IMR-90 (cell line): ENCODE results near the gene CAMK2D. TPM values are rescaled to one million over a fixed set of nuclear protein-coding genes. Genes with fewer than 3 reads are reported as not detected.

Source experiments
- ATAC-seq: fragments of 200-7000 bp; cut with Tn5 transposase; 2 replicates; pipeline ENCODE4 v1.9.1; 2020; ENCODE audit warnings: low read depth, mild to moderate bottlenecking, moderate library complexity
- BruUV-seq: library from RNA; stranded (reverse); fragments of 400-500 nt; replicated peaks from 2 replicates; lab custom pipeline; 2021; lab: Mats Ljungman, UMichigan
- CTCF ChIA-PET: fragments of 300-600 bp; formaldehyde crosslinking; extraction: SDS; loops from one replicate; lab custom pipeline; 2021; ENCODE audit warnings: antibody characterized with exemption; lab: Yijun Ruan, JAX
- POLR2A ChIA-PET: fragments of 300-600 bp; sonication (Branson Sonifier 250); formaldehyde crosslinking; loops from one replicate; lab custom pipeline; 2022; ENCODE audit warnings: antibody characterized with exemption; ENCODE audit not compliant: unreplicated experiment; lab: Charles Lee
- DNase-seq: peaks from one replicate; pipeline ENCODE4 v3.0.0; 2013
- H2AFZ ChIP-seq: replicated peaks from 2 replicates; pipeline ENCODE3; 2013; ENCODE audit warnings: low read length, mild to moderate bottlenecking; ENCODE audit not compliant: poor library complexity
- H2AK5ac ChIP-seq: 2 replicates; pipeline ENCODE4 v1.6.1; 2013; ENCODE audit warnings: low read depth, low read length, inconsistent platforms
- H2AK9ac ChIP-seq: replicated peaks from 2 replicates; pipeline ENCODE3; 2013; ENCODE audit warnings: mild to moderate bottlenecking, low read depth, low read length, moderate library complexity; ENCODE audit not compliant: poor library complexity
- H2BK120ac ChIP-seq: 2 replicates; pipeline ENCODE4 v1.6.1; 2013; ENCODE audit warnings: low read depth, low read length, inconsistent platforms
- H2BK15ac ChIP-seq: 3 replicates; pipeline ENCODE4 v1.6.1; 2013; ENCODE audit warnings: low read depth, low read length, inconsistent platforms
- H2BK20ac ChIP-seq: 2 replicates; pipeline ENCODE4 v1.6.1; 2013; ENCODE audit warnings: low read depth, mild to moderate bottlenecking, inconsistent platforms, low read length, moderate library complexity
- H2BK5ac ChIP-seq: 2 replicates; pipeline ENCODE4 v1.6.1; 2013; ENCODE audit warnings: mild to moderate bottlenecking, low read depth, low read length, inconsistent platforms; ENCODE audit not compliant: poor library complexity, severe bottlenecking
- H3K14ac ChIP-seq: replicated peaks from 2 replicates; pipeline ENCODE4 v1.6.1; 2013; ENCODE audit warnings: low read depth, low read length, inconsistent platforms
- H3K18ac ChIP-seq: 2 replicates; pipeline ENCODE4 v1.6.1; 2013; ENCODE audit warnings: low read depth, low read length, control low read depth
- H3K23ac ChIP-seq: 2 replicates; pipeline ENCODE4 v1.6.1; 2013; ENCODE audit warnings: low read depth, low read length, inconsistent platforms
- H3K27ac ChIP-seq: 2 replicates; pipeline ENCODE4 v1.5.1; 2013; ENCODE audit warnings: mild to moderate bottlenecking, control low read depth, low read length; ENCODE audit not compliant: insufficient read depth
- H3K27me3 ChIP-seq: 2 replicates; pipeline ENCODE4 v1.6.1; 2013; ENCODE audit warnings: low read length; ENCODE audit not compliant: control insufficient read depth, insufficient read depth
- H3K36me3 ChIP-seq: 2 replicates; pipeline ENCODE4 v1.6.1; 2013; ENCODE audit warnings: low read length, mixed read lengths; ENCODE audit not compliant: control insufficient read depth, insufficient read depth
- H3K4ac ChIP-seq: 2 replicates; pipeline ENCODE4 v1.6.1; 2013; ENCODE audit warnings: low read depth, low read length, inconsistent platforms
- H3K4me1 ChIP-seq: 2 replicates; pipeline ENCODE4 v1.6.1; 2013; ENCODE audit warnings: low read length, mixed read lengths; ENCODE audit not compliant: control insufficient read depth, insufficient read depth
- H3K4me2 ChIP-seq: 2 replicates; pipeline ENCODE4 v1.6.1; 2013; ENCODE audit warnings: low read depth, mild to moderate bottlenecking, control low read depth, low read length, moderate library complexity
- H3K4me3 ChIP-seq: 2 replicates; pipeline ENCODE4 v1.5.1; 2013; ENCODE audit warnings: low read depth, mild to moderate bottlenecking, control low read depth, low read length, moderate library complexity; ENCODE audit not compliant: insufficient read depth
- H3K56ac ChIP-seq: 2 replicates; pipeline ENCODE4 v1.6.1; 2013; ENCODE audit warnings: low read length, inconsistent platforms; ENCODE audit not compliant: insufficient read depth; ENCODE audit errors: extremely low read depth
- H3K79me1 ChIP-seq, 2 experiments: 2 replicates each; pipeline ENCODE4 v1.6.1; 2013; ENCODE audit warnings: low read length in 2 of 2, inconsistent platforms in 1 of 2, low read depth in 1 of 2
- H3K9ac ChIP-seq: 2 replicates; pipeline ENCODE4 v1.6.1; 2013; ENCODE audit warnings: low read depth, low read length, control low read depth
- H3K9me1 ChIP-seq: 2 replicates; pipeline ENCODE4 v1.6.1; 2013; ENCODE audit warnings: low read length, inconsistent platforms; ENCODE audit not compliant: insufficient read depth
- H3K9me3 ChIP-seq: 2 replicates; pipeline ENCODE4 v1.6.1; 2013; ENCODE audit warnings: low read length; ENCODE audit not compliant: control insufficient read depth, insufficient read depth
- H4K20me1 ChIP-seq: 2 replicates; pipeline ENCODE4 v1.6.1; 2013; ENCODE audit warnings: low read length, inconsistent platforms; ENCODE audit not compliant: insufficient read depth
- H4K5ac ChIP-seq: 2 replicates; pipeline ENCODE4 v1.6.1; 2013; ENCODE audit warnings: mild to moderate bottlenecking, low read depth, low read length, control low read depth
- H4K8ac ChIP-seq, 2 experiments: 2 replicates each; pipeline ENCODE4 v1.6.1; 2013; ENCODE audit warnings: low read depth in 2 of 2, low read length in 2 of 2, control low read depth in 1 of 2, inconsistent platforms in 1 of 2
- H4K91ac ChIP-seq: 2 replicates; pipeline ENCODE4 v1.6.1; 2013; ENCODE audit warnings: low read depth, low read length, inconsistent platforms; ENCODE audit not compliant: insufficient read depth
- CHD1 ChIP-seq: IDR thresholded peaks from 2 replicates; pipeline ENCODE4 v1.6.1; 2012; ENCODE audit warnings: low read depth, low read length, improper control_type of control experiment
- CTCF ChIP-seq: conservative IDR thresholded peaks from 2 replicates; pipeline ENCODE4 v1.5.1; 2012; ENCODE audit warnings: mild to moderate bottlenecking, low read depth, low read length, improper control_type of control experiment
- ELK1 ChIP-seq: fragments of 150-350 bp; IDR thresholded peaks from 2 replicates; pipeline ENCODE4 v1.6.1; 2016; ENCODE audit warnings: low read depth, mild to moderate bottlenecking, low read length, moderate library complexity, borderline replicate concordance
- FOS ChIP-seq: fragments of 150-350 bp; IDR thresholded peaks from 2 replicates; pipeline ENCODE4 v1.6.1; 2016; ENCODE audit warnings: low read depth, low read length
- SMC3 ChIP-seq: fragments of 150-350 bp; IDR thresholded peaks from 2 replicates; pipeline ENCODE4 v1.6.1; 2016; ENCODE audit warnings: low read depth, mild to moderate bottlenecking, antibody characterized with exemption, low read length, moderate library complexity
- USF2 ChIP-seq: fragments of 150-350 bp; IDR thresholded peaks from 2 replicates; pipeline ENCODE4 v1.6.1; 2017; ENCODE audit warnings: mild to moderate bottlenecking, antibody characterized with exemption, low read length, low read depth
- dilution Hi-C: fragments of 300-500 bp; cut with HindIII; formaldehyde crosslinking; loops from one replicate; pipeline ENCODE4 v1.14.3; 2018; ENCODE audit warnings: low sequenced_read_pairs; ENCODE audit not compliant: unreplicated experiment
- in situ Hi-C: fragments of 300-500 bp; cut with MboI; formaldehyde crosslinking; loops from 3 replicates; pipeline ENCODE4 v1.14.3; 2019; ENCODE audit warnings: low sequenced_read_pairs, inconsistent platforms, mixed read lengths
- intact Hi-C: fragments of 100-400 bp; cut with micrococcal nuclease; formaldehyde crosslinking; loops from 2 replicates; pipeline ENCODE4 v1.10.0; 2022
- polyA plus RNA-seq, 3 experiments: library from polyadenylated mRNA; depleted of rRNA; stranded (reverse); fragments of >200 nt; gene quantifications; 2 replicates each; pipeline ENCODE4 v1.2.3, GENCODE V29; 2012; ENCODE audit warnings: low replicate concordance in 1 of 3
- total RNA-seq: library from RNA; depleted of rRNA; stranded (reverse); fragments of >200 nt; gene quantifications from 2 replicates; pipeline ENCODE4 v1.2.3, GENCODE V29; 2012

The CAMK2D gene
- total and polyA plus RNA-seq, 2 of the 4 experiments (the other 2 are of a cell fraction), result 44.6 to 156 TPM

- H3K9me1 ChIP-seq, result no peaks in the 10 kb centered on the region
- H3K4ac ChIP-seq, result no peak overlapping the region
- ChIA-PET CTCF (interaction anchor here (0.5 kb wide), 1 partner anchor 145 kb away, joined by 3 read pairs; no protein-coding TSS in a partner anchor), POLR2A (no interaction called here)
- H3K79me1 ChIP-seq, result no peaks in the 10 kb centered on the region
- H2BK20ac ChIP-seq, result no peak overlapping the region
- H2AK9ac ChIP-seq, result no peak overlapping the region
- no peaks in the 10 kb centered on the region for H3K27me3 ChIP-seq
- TF ChIP-seq CHD1 (no peak), SMC3 (no peak), FOS (no peak), ELK1 (no peak), USF2 (no peak), CTCF (no peak)
- dilution Hi-C loops (no loop called here), intact Hi-C loops (no loop called here), in situ Hi-C loops (no loop called here)
- no peak overlapping the region for H3K56ac ChIP-seq
- no peaks in the 10 kb centered on the region for H4K20me1 ChIP-seq
- H3K18ac ChIP-seq, result no peak overlapping the region
- H3K27ac ChIP-seq, result no peak overlapping the region
- no peak for ATAC-seq
- H2BK15ac ChIP-seq, result no peak overlapping the region
- no peak overlapping the region for H3K4me3 ChIP-seq
- H2BK120ac ChIP-seq, result no peak overlapping the region
- no peak overlapping the region for H4K5ac ChIP-seq
- H3K9ac ChIP-seq, result no peak overlapping the region
- no peak overlapping the region for H3K4me2 ChIP-seq
- H2BK5ac ChIP-seq, result no peak overlapping the region
- H4K91ac ChIP-seq, result no peak overlapping the region
- H3K23ac ChIP-seq, result no peak overlapping the region
- no peak overlapping the region for H2AK5ac ChIP-seq
- no peak overlapping the region for H4K8ac ChIP-seq
- DNase-seq, result no peak
- H3K36me3 ChIP-seq, result no peaks in the 10 kb centered on the region
- no TSS peak for BruUV-seq
- H3K4me1 ChIP-seq, result no peaks in the 10 kb centered on the region
- H2AFZ ChIP-seq, result no peak overlapping the region
- peaks cover 3% of the 10 kb centered on the region; the same call in 1 of the 2 replicates for H3K9me3 ChIP-seq
- H3K14ac ChIP-seq, result no peak overlapping the region
These were observed 40.3 kb upstream of the CAMK2D start for GRCh38 chr4:113801882-113802281.
